Endothelial cell of umbilical vein (primary cell): ENCODE data around the gene SULT1C2. TPM values are rescaled to one million over a fixed set of nuclear protein-coding genes. Genes with fewer than 3 reads are reported as not detected.

Experiments used
- BruUV-seq: library from RNA; stranded (reverse); fragments of 400-500 nt; replicated peaks from 2 replicates; lab custom pipeline; 2021; lab: Mats Ljungman, UMichigan
- CTCF ChIA-PET: fragments of 300-600, 350-600 bp; sonication (Branson Sonifier 250); formaldehyde crosslinking; loops from one replicate; lab custom pipeline; 2021; ENCODE audit warnings: antibody characterized with exemption, inconsistent platforms; lab: Charles Lee
- POLR2A ChIA-PET: fragments of 300-600, 350-600 bp; sonication (Branson Sonifier 250); formaldehyde crosslinking; loops from one replicate; lab custom pipeline; 2021; ENCODE audit warnings: antibody characterized with exemption, inconsistent platforms; lab: Charles Lee
- DNase-seq: peaks from one replicate; pipeline ENCODE4 v3.0.0-alpha.2; 2011; ENCODE audit warnings: low read depth, low spot score
- FAIRE-seq: peaks from 2 replicates; lab custom pipeline; 2011; peaks lifted over from hg19 to GRCh38; lab: Jason Lieb, UNC
- H2AFZ ChIP-seq: 2 replicates; pipeline ENCODE4 v1.6.0; 2012; ENCODE audit warnings: low read depth, low read length, control low read depth, inconsistent platforms
- H3K27ac ChIP-seq: 2 replicates; pipeline ENCODE4 v1.5.1; 2011; ENCODE audit warnings: low read depth, mild to moderate bottlenecking, control low read depth, low read length, moderate library complexity; ENCODE audit not compliant: insufficient read depth
- H3K27me3 ChIP-seq, 2 experiments: 2 replicates each; pipeline versions ENCODE4 v1.6.0 to v1.6.1; 2011; ENCODE audit warnings: low read length in 2 of 2, mixed read lengths in 1 of 2; ENCODE audit not compliant: control insufficient read depth in 2 of 2, insufficient read depth in 2 of 2
- H3K36me3 ChIP-seq, 2 experiments: 2 replicates in 1 of 2; 3 replicates in 1 of 2; pipeline ENCODE4 v1.5.1; 2011; ENCODE audit warnings: low read length in 2 of 2, mild to moderate bottlenecking in 1 of 2, moderate library complexity in 1 of 2; ENCODE audit not compliant: control insufficient read depth in 2 of 2, insufficient read depth in 2 of 2; ENCODE audit errors: extremely low read depth in 1 of 2
- H3K4me1 ChIP-seq: 3 replicates; pipeline ENCODE4 v1.5.1; 2011; ENCODE audit warnings: mild to moderate bottlenecking, low read length; ENCODE audit not compliant: control insufficient read depth, insufficient read depth; ENCODE audit errors: extremely low read depth
- H3K4me2 ChIP-seq: 2 replicates; pipeline ENCODE4 v1.6.1; 2011; ENCODE audit warnings: low read length, control low read depth, mixed read lengths; ENCODE audit not compliant: insufficient read depth
- H3K4me3 ChIP-seq, 3 experiments: fragments of 200-600 bp in 1 of 3; sonication (generic), shearing (Covaris generic) in 1 of 3; replicated peaks in 1 of 3; 2 replicates each; pipeline ENCODE4 v1.5.1; 2011 to 2016; ENCODE audit warnings: control low read depth in 3 of 3, low read length in 3 of 3, mild to moderate bottlenecking in 2 of 3, inconsistent platforms in 1 of 3, low read depth in 1 of 3, moderate library complexity in 1 of 3; ENCODE audit not compliant: insufficient read depth in 1 of 3
- H3K79me2 ChIP-seq: 2 replicates; pipeline ENCODE4 v1.6.0; 2012; ENCODE audit warnings: low read length, inconsistent platforms; ENCODE audit not compliant: control insufficient read depth, insufficient read depth
- H3K9ac ChIP-seq: replicated peaks from 2 replicates; pipeline ENCODE3; 2011; ENCODE audit warnings: low read length, control low read depth; ENCODE audit not compliant: insufficient read depth; ENCODE audit errors: extremely low read depth
- H3K9me1 ChIP-seq: replicated peaks from 3 replicates; pipeline ENCODE4 v1.6.0; 2011; ENCODE audit warnings: mild to moderate bottlenecking, low read length; ENCODE audit not compliant: control insufficient read depth, insufficient read depth; ENCODE audit errors: extremely low read depth
- H3K9me3 ChIP-seq: replicated peaks from 2 replicates; pipeline ENCODE4 v1.5.1; 2012; ENCODE audit warnings: low read length, inconsistent platforms; ENCODE audit not compliant: control insufficient read depth, insufficient read depth
- H4K20me1 ChIP-seq: replicated peaks from 2 replicates; pipeline ENCODE3; 2011; ENCODE audit warnings: mild to moderate bottlenecking, low read length; ENCODE audit not compliant: control insufficient read depth, insufficient read depth; ENCODE audit errors: extremely low read depth
- EZH2 ChIP-seq: IDR thresholded peaks from 2 replicates; pipeline ENCODE4 v1.6.1; 2012; ENCODE audit warnings: borderline replicate concordance, low read depth, mild to moderate bottlenecking, moderate library complexity, low read length, inconsistent platforms; ENCODE audit not compliant: severe bottlenecking
- FOS ChIP-seq: IDR thresholded peaks from 2 replicates; pipeline ENCODE4 v1.6.1; 2011; ENCODE audit warnings: mild to moderate bottlenecking, low read length, moderate library complexity, borderline replicate concordance; ENCODE audit not compliant: insufficient read depth
- GATA2 ChIP-seq: IDR thresholded peaks from 2 replicates; pipeline ENCODE4 v1.7.0; 2011; ENCODE audit warnings: low read depth, mild to moderate bottlenecking, moderate library complexity, mixed read lengths, low read length; ENCODE audit not compliant: insufficient read length, insufficient read depth
- JUN ChIP-seq: IDR thresholded peaks from 2 replicates; pipeline ENCODE4 v1.6.1; 2011; ENCODE audit warnings: borderline replicate concordance, low read depth; ENCODE audit not compliant: insufficient read length, insufficient read depth
- MYC ChIP-seq: IDR thresholded peaks from one replicate; pipeline ENCODE4 v1.6.1; 2011; ENCODE audit warnings: mild to moderate bottlenecking, low read depth, low read length
- POLR2A ChIP-seq: IDR thresholded peaks from 2 replicates; pipeline ENCODE4 v1.6.1; 2012; ENCODE audit warnings: low read depth, mild to moderate bottlenecking, control low read depth, low read length
- POLR2AphosphoS5 ChIP-seq: IDR thresholded peaks from 2 replicates; pipeline ENCODE4 v1.6.1; 2012; ENCODE audit warnings: low read depth, mild to moderate bottlenecking, control low read depth, low read length, moderate library complexity; ENCODE audit not compliant: insufficient read depth
- dilution Hi-C: fragments of 300-500 bp; cut with MboI; formaldehyde crosslinking; loops from one replicate; pipeline ENCODE4 v1.15.0; 2019; ENCODE audit warnings: low sequenced_read_pairs; ENCODE audit not compliant: extremely low pct_ligation_motif_present
- intact Hi-C: fragments of 100-400 bp; cut with micrococcal nuclease; formaldehyde crosslinking; loops from one replicate; pipeline ENCODE4 v1.10.0; 2022
- polyA plus RNA-seq, 4 experiments: library from polyadenylated mRNA; depleted of rRNA in 3 of 4; stranded (reverse) in 3 of 4; unstranded in 1 of 4; fragments of >200 nt; gene quantifications; 2 replicates each; pipeline versions ENCODE4 v1.2.1 to v1.2.3, GENCODE V29; 2011 to 2012; ENCODE audit warnings: missing spikeins in 1 of 4
- total RNA-seq: library from RNA; stranded (reverse); gene quantifications from 2 replicates; pipeline ENCODE4 v1.2.3, GENCODE V29; 2021
- TF ChIP-seq, protein P1 (sequence below): IDR thresholded peaks from 2 replicates; pipeline ENCODE4 v1.6.1; 2011; ENCODE audit not compliant: insufficient read depth, insufficient read length
- TF ChIP-seq, protein P2 (sequence below), 2 donors: IDR thresholded peaks; 1 replicate in 1 of 2; 2 replicates in 1 of 2; pipeline ENCODE4 v1.5.1; 2011; ENCODE audit warnings: low read length in 2 of 2, mild to moderate bottlenecking in 2 of 2, moderate library complexity in 2 of 2, control low read depth in 1 of 2, inconsistent platforms in 1 of 2, low read depth in 1 of 2; ENCODE audit not compliant: insufficient read depth in 1 of 2; ENCODE audit errors: extremely low read depth in 1 of 2

SULT1C2 gene
- total and polyA plus RNA-seq, 2 donors (not counting 3 experiments of a cell fraction or from before 2014, with no cell fraction given): not detected

DNA sequence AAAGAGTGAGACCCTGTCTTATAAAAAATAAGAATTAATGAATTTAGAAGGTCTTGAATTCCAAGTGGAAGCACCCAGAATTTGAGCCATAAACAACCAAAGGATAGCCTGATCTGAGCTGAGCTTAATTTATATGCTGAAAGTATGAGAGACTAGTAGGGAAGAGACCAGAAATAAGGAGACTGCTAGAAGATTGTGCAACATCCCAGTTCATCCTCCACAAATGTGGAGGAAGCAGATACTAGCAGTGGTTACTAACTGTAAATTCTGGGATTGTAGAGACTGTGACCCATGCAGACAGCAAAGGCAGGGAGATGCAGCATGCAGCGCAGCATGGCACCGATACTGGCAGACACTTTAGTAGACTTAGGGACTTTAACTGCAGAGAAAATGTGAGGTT, 1.5 kb upstream of the SULT1C2 start:
- BruUV-seq: no TSS peak
- TF ChIP-seq, protein P1, sequence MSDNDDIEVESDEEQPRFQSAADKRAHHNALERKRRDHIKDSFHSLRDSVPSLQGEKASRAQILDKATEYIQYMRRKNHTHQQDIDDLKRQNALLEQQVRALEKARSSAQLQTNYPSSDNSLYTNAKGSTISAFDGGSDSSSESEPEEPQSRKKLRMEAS: no peak
- TF ChIP-seq, protein P2, sequence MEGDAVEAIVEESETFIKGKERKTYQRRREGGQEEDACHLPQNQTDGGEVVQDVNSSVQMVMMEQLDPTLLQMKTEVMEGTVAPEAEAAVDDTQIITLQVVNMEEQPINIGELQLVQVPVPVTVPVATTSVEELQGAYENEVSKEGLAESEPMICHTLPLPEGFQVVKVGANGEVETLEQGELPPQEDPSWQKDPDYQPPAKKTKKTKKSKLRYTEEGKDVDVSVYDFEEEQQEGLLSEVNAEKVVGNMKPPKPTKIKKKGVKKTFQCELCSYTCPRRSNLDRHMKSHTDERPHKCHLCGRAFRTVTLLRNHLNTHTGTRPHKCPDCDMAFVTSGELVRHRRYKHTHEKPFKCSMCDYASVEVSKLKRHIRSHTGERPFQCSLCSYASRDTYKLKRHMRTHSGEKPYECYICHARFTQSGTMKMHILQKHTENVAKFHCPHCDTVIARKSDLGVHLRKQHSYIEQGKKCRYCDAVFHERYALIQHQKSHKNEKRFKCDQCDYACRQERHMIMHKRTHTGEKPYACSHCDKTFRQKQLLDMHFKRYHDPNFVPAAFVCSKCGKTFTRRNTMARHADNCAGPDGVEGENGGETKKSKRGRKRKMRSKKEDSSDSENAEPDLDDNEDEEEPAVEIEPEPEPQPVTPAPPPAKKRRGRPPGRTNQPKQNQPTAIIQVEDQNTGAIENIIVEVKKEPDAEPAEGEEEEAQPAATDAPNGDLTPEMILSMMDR (IDR thresholded peaks at IDR 0.05; ENCODE audit: extremely low read depth in 1 of 2, insufficient read depth in 1 of 2, low read depth in 1 of 2, low read length in 2 of 2): no peak
- TF ChIP-seq MYC (no peak), POLR2AphosphoS5 (no peak), GATA2 (no peak), FOS (no peak), JUN (no peak), POLR2A (no peak), EZH2 (no peak)
- Histone ChIP-seq H3K4me1 (no peaks in the 10 kb centered on the region), H3K4me2 (no peak overlapping the region), H3K4me3 (no peak overlapping the region), H3K36me3 (no peaks in the 10 kb centered on the region), H3K27me3 (no peaks in the 10 kb centered on the region), H3K9me3 (no peaks in the 10 kb centered on the region), H3K9ac (no peak overlapping the region), H4K20me1 (no peaks in the 10 kb centered on the region), H2AFZ (no peak overlapping the region), H3K27ac (no peak overlapping the region), H3K79me2 (no peaks in the 10 kb centered on the region), H3K9me1 (no peaks in the 10 kb centered on the region)
- intact Hi-C loops (no loop called here), dilution Hi-C loops (no loop called here)
- CTCF ChIA-PET: no interaction called here
- FAIRE-seq (no peak), DNase-seq (no peak)
- POLR2A ChIA-PET: no interaction called here
